Measurements from ENCODE around the gene NAA38. TPM values are rescaled to one million over a fixed set of nuclear protein-coding genes. Genes with fewer than 3 reads are reported as not detected.

Gene NAA38
- total RNA-seq, 1 experiment from 2014 or later = 103 TPM

GRCh38 chr17:7882068-7882467 lies 24.7 kb upstream of the NAA38 start:
- Histone ChIP-seq H3K36me3 (ENCODE audit: control insufficient read depth in 1 of 2, insufficient read depth in 2 of 2, low read length in 2 of 2) (peaks cover 0 to 3% of the 10 kb centered on the region in 2 experiments; a peak in 2 of 4 replicates), H3K79me2 (ENCODE audit: insufficient read depth, low read length) (peaks cover 13% of the 10 kb centered on the region; the same call in 1 of the 2 replicates), H3K9ac (ENCODE audit: low read length) (no peak overlapping the region), H4K20me1 (ENCODE audit: insufficient read depth) (no peaks in the 10 kb centered on the region), H3K4me2 (ENCODE audit: low read length) (no peak overlapping the region), H3K4me1 (ENCODE audit: control insufficient read depth in 1 of 2, insufficient read depth in 2 of 2, low read length in 2 of 2) (peaks cover 18 to 25% of the 10 kb centered on the region in 2 experiments), H3K9me3 (ENCODE audit: control insufficient read depth in 1 of 2, insufficient read depth in 1 of 2, low read depth in 1 of 2, low read length in 2 of 2) (no peaks in the 10 kb centered on the region), H3K9me2 (ENCODE audit: insufficient read depth) (no peaks in the 10 kb centered on the region), H3K27me3 (ENCODE audit: insufficient read depth, low read length) (no peaks in the 10 kb centered on the region), H3K4me3 (replicated peaks in 1 of 2; ENCODE audit: low read depth in 1 of 2, low read length in 2 of 2) (no peak overlapping the region), H2AFZ (ENCODE audit: low read depth, low read length, poor library complexity, severe bottlenecking) (no peak overlapping the region), H3K27ac (ENCODE audit: low read depth, low read length) (no peak overlapping the region)
- no TSS peak for BruUV-seq (replicated peaks)
- no peak for DNase-seq (ENCODE audit: low read depth, low spot score)
- CTCF ChIA-PET = no interaction called here
- POLR2A ChIA-PET = no interaction called here
- ATAC-seq = no peak
- TF ChIP-seq EZH2phosphoT487 (IDR thresholded peaks at IDR 0.05; ENCODE audit: borderline replicate concordance) (no peak), POLR2A (IDR thresholded peaks at IDR 0.05; ENCODE audit: borderline replicate concordance, extremely low read depth, insufficient read depth, insufficient read length) (no peak), POLR2AphosphoS5 (IDR thresholded peaks at IDR 0.05; ENCODE audit: low read depth, low read length) (no peak), ELF1 (IDR thresholded peaks at IDR 0.05; ENCODE audit: borderline replicate concordance, low read depth) (no peak), CBX3 (IDR thresholded peaks at IDR 0.05; ENCODE audit: low read depth) (no peak), ZFX (IDR thresholded peaks at IDR 0.05) (no peak), ZNF274 (IDR thresholded peaks at IDR 0.05; ENCODE audit: low read depth, low read length) (no peak), SP1 (IDR thresholded peaks at IDR 0.05; ENCODE audit: low read depth) (no peak)
- TF ChIP-seq, protein P1, sequence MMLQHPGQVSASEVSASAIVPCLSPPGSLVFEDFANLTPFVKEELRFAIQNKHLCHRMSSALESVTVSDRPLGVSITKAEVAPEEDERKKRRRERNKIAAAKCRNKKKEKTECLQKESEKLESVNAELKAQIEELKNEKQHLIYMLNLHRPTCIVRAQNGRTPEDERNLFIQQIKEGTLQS (IDR thresholded peaks at IDR 0.05) = no peak
- RAD21 ChIA-PET (ENCODE audit: low non-redundant PET in 1 of 2, low total read pairs in 2 of 2, uncharacterized antibody in 2 of 2, unreplicated experiment in 2 of 2) = no interaction called here
- intact Hi-C loops (cut with micrococcal nuclease) = no loop called here

GRCh38 chr17:7881276-7882054 lies 24.1 kb upstream of the NAA38 start:
- H3K36me3 ChIP-seq (ENCODE audit: control insufficient read depth in 1 of 2, insufficient read depth in 2 of 2, low read length in 2 of 2) = peaks cover 0 to 3% of the 10 kb centered on the region in 2 experiments; a peak in 2 of 4 replicates
- ATAC-seq = no peak
- no TSS peak for BruUV-seq (replicated peaks)
- H3K27me3 ChIP-seq (ENCODE audit: insufficient read depth, low read length) = no peaks in the 10 kb centered on the region
- H3K27ac ChIP-seq (ENCODE audit: low read depth, low read length) = no peak overlapping the region
- H3K9ac ChIP-seq (ENCODE audit: low read length) = no peak overlapping the region
- ChIA-PET RAD21 (ENCODE audit: low non-redundant PET in 1 of 2, low total read pairs in 2 of 2, uncharacterized antibody in 2 of 2, unreplicated experiment in 2 of 2) (no interaction called here), CTCF (no interaction called here), POLR2A (no interaction called here)
- H3K4me2 ChIP-seq (ENCODE audit: low read length) = no peak overlapping the region
- no peak overlapping the region for H3K4me3 ChIP-seq (replicated peaks in 1 of 2; ENCODE audit: low read depth in 1 of 2, low read length in 2 of 2)
- intact Hi-C loops (cut with micrococcal nuclease) = no loop called here
- peaks cover 10% of the 10 kb centered on the region; the same call in 1 of the 2 replicates for H3K79me2 ChIP-seq (ENCODE audit: insufficient read depth, low read length)
- DNase-seq (ENCODE audit: low read depth, low spot score) = no peak
- H3K9me3 ChIP-seq (ENCODE audit: control insufficient read depth in 1 of 2, insufficient read depth in 1 of 2, low read depth in 1 of 2, low read length in 2 of 2) = no peaks in the 10 kb centered on the region
- TF ChIP-seq TCF7L2 (IDR thresholded peaks at IDR 0.05; ENCODE audit: borderline replicate concordance, extremely low read depth, insufficient read depth, insufficient read length) (no peak), SIN3A (IDR thresholded peaks at IDR 0.05; ENCODE audit: low read depth) (no peak)
- no peak overlapping the region for H2AFZ ChIP-seq (ENCODE audit: low read depth, low read length, poor library complexity, severe bottlenecking)
- no peaks in the 10 kb centered on the region for H4K20me1 ChIP-seq (ENCODE audit: insufficient read depth)
- H3K4me1 ChIP-seq (ENCODE audit: control insufficient read depth in 1 of 2, insufficient read depth in 2 of 2, low read length in 2 of 2) = peaks cover 12 to 19% of the 10 kb centered on the region in 2 experiments
- H3K9me2 ChIP-seq (ENCODE audit: insufficient read depth) = no peaks in the 10 kb centered on the region

Measured in HCT116 (cell line).